Panc1 (cell line): ENCODE data around the gene WFS1. TPM values are rescaled to one million over a fixed set of nuclear protein-coding genes. Genes with fewer than 3 reads are reported as not detected.

Source experiments
- ATAC-seq: fragments of 200-7000 bp; cut with Tn5 transposase; 2 replicates; pipeline ENCODE4 v1.9.1; 2020; ENCODE audit warnings: mild to moderate bottlenecking, moderate library complexity
- BruUV-seq: library from RNA; stranded (reverse); fragments of 400-500 nt; replicated peaks from 2 replicates; lab custom pipeline; 2021; lab: Mats Ljungman, UMichigan
- CTCF ChIA-PET: fragments of 300-600 bp; sonication (Branson Sonifier 250); formaldehyde crosslinking; loops from one replicate; lab custom pipeline; 2022; ENCODE audit warnings: antibody characterized with exemption; lab: Charles Lee
- POLR2A ChIA-PET: fragments of 300-600 bp; sonication (Branson Sonifier 250); formaldehyde crosslinking; loops from one replicate; lab custom pipeline; 2022; ENCODE audit warnings: antibody characterized with exemption; lab: Charles Lee
- DNase-seq: peaks from one replicate; pipeline ENCODE4 v3.0.0-alpha.2; 2010; ENCODE audit warnings: low read depth, low spot score
- H3K27ac ChIP-seq: 2 replicates; pipeline ENCODE4 v1.5.1; 2011; ENCODE audit warnings: mild to moderate bottlenecking, low read length, inconsistent platforms
- H3K27me3 ChIP-seq: fragments of 200-500 bp; sonication (Bioruptor generic); 2 replicates; pipeline ENCODE4 v1.6.0; 2014; ENCODE audit warnings: low read length, inconsistent platforms; ENCODE audit not compliant: control insufficient read depth, insufficient read depth
- H3K36me3 ChIP-seq: fragments of 200-500 bp; sonication (Bioruptor generic); 2 replicates; pipeline ENCODE4 v1.5.1; 2014; ENCODE audit warnings: inconsistent platforms, mild to moderate bottlenecking, low read length, moderate library complexity; ENCODE audit not compliant: control insufficient read depth, insufficient read depth
- H3K4me1 ChIP-seq: 2 replicates; pipeline ENCODE4 v1.5.1; 2011; ENCODE audit warnings: inconsistent platforms, mild to moderate bottlenecking, low read length, moderate library complexity; ENCODE audit not compliant: control insufficient read depth, insufficient read depth
- H3K4me3 ChIP-seq, 2 experiments: 2 replicates each; pipeline ENCODE4 v1.5.1; 2011 to 2012; ENCODE audit warnings: low read depth in 2 of 2, low read length in 2 of 2, mild to moderate bottlenecking in 2 of 2, inconsistent platforms in 1 of 2, moderate library complexity in 1 of 2
- H3K9me3 ChIP-seq: fragments of 200-500 bp; sonication (Bioruptor generic); 2 replicates; pipeline ENCODE4 v1.5.1; 2014; ENCODE audit warnings: low read depth, mild to moderate bottlenecking, inconsistent platforms, low read length, moderate library complexity; ENCODE audit not compliant: control insufficient read depth, insufficient read depth
- POLR2AphosphoS5 ChIP-seq: IDR thresholded peaks from 2 replicates; pipeline ENCODE4 v1.6.1; 2012; ENCODE audit warnings: mild to moderate bottlenecking, low read depth, low read length, moderate library complexity
- SIN3A ChIP-seq: IDR thresholded peaks from 2 replicates; pipeline ENCODE4 v1.6.1; 2012; ENCODE audit warnings: low read depth, mild to moderate bottlenecking, low read length, moderate library complexity, borderline replicate concordance; ENCODE audit not compliant: insufficient read depth
- TCF7L2 ChIP-seq: IDR thresholded peaks from 2 replicates; pipeline ENCODE4 v1.6.1; 2011; ENCODE audit warnings: mild to moderate bottlenecking, low read depth, low read length, inconsistent platforms
- in situ Hi-C: cut with HindIII; loops from 2 replicates; pipeline ENCODE4 v1.10.0; 2016; ENCODE audit warnings: low sequenced_read_pairs, low pct_unique_long_range_greater_than_20kb
- intact Hi-C: fragments of 100-400 bp; cut with micrococcal nuclease; formaldehyde crosslinking; loops from one replicate; pipeline ENCODE4 v1.10.0; 2022; ENCODE audit not compliant: unreplicated experiment
- total RNA-seq: library from RNA; stranded (reverse); gene quantifications from one replicate; pipeline ENCODE4 v1.2.1, GENCODE V29; 2021; ENCODE audit not compliant: unreplicated experiment
- TF ChIP-seq, protein P1 (sequence below), 2 experiments: IDR thresholded peaks; 2 replicates each; pipeline ENCODE4 v1.6.1; 2011 to 2012; ENCODE audit warnings: low read depth in 2 of 2, control low read depth in 1 of 2, low read length in 1 of 2, mild to moderate bottlenecking in 1 of 2, moderate library complexity in 1 of 2; ENCODE audit not compliant: insufficient read depth in 1 of 2
- TF ChIP-seq, protein P2 (sequence below): fragments of 450-650 bp; IDR thresholded peaks from 2 replicates; pipeline ENCODE4 v1.5.1; 2017; ENCODE audit warnings: mild to moderate bottlenecking

Gene WFS1
- total RNA-seq, 1 experiment from 2014 or later: 67.5 TPM

DNA sequence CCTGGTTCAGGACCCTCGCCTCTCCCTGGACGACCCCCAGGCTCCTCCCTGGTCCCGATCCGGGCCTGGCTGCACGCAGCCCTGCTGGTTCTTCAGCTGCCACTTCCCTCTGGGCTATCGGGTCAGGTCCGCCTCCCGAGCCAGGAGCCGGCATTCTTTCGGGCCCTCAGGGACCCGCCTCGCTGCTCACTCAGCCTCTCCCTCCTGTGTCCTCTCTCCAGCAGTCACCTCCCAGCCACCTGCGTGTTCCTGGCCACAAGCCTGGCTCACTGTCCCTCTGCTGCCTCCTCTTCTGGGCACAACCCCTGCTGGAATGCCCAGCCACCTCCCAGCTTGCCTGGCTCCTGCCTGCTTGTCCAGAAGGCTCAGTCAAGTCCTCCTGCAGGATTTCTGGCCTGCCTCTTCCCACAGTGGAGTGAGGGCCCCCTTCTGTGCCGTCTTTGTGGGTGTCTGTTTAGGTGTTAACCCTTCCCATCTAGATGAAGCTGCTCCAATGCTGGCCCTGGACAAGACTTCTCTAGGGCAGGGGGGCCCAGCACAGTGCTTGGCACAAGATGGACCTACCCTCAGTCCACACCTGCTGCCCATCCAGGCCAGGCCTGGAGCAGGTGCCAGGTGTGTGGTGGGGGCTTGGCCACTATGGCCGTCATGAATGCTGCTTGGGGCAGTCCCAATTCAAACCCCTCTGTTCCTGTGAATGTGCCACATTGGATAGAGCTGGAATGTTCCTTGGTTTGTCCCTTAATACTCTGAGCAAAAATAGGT is 2.2 kb downstream of the WFS1 start:
- no peaks in the 10 kb centered on the region for H3K36me3 ChIP-seq
- ATAC-seq (no peak), DNase-seq (no peak)
- intact Hi-C loops (no loop called here), in situ Hi-C loops (no loop called here)
- peaks cover 45% of the 10 kb centered on the region for H3K4me1 ChIP-seq
- no TSS peak for BruUV-seq
- no peak overlapping the region for H3K4me3 ChIP-seq
- ChIA-PET POLR2A (no interaction called here), CTCF (no interaction called here)
- H3K27ac ChIP-seq: peak overlapping the region; percentile 70
- TF ChIP-seq POLR2AphosphoS5: no peak
- no peak for TF ChIP-seq SIN3A
- TF ChIP-seq, protein P1, sequence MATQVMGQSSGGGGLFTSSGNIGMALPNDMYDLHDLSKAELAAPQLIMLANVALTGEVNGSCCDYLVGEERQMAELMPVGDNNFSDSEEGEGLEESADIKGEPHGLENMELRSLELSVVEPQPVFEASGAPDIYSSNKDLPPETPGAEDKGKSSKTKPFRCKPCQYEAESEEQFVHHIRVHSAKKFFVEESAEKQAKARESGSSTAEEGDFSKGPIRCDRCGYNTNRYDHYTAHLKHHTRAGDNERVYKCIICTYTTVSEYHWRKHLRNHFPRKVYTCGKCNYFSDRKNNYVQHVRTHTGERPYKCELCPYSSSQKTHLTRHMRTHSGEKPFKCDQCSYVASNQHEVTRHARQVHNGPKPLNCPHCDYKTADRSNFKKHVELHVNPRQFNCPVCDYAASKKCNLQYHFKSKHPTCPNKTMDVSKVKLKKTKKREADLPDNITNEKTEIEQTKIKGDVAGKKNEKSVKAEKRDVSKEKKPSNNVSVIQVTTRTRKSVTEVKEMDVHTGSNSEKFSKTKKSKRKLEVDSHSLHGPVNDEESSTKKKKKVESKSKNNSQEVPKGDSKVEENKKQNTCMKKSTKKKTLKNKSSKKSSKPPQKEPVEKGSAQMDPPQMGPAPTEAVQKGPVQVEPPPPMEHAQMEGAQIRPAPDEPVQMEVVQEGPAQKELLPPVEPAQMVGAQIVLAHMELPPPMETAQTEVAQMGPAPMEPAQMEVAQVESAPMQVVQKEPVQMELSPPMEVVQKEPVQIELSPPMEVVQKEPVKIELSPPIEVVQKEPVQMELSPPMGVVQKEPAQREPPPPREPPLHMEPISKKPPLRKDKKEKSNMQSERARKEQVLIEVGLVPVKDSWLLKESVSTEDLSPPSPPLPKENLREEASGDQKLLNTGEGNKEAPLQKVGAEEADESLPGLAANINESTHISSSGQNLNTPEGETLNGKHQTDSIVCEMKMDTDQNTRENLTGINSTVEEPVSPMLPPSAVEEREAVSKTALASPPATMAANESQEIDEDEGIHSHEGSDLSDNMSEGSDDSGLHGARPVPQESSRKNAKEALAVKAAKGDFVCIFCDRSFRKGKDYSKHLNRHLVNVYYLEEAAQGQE (IDR thresholded peaks at IDR 0.05; ENCODE audit: insufficient read depth in 1 of 2, low read depth in 2 of 2, low read length in 1 of 2): no peak
- TF ChIP-seq, protein P2, sequence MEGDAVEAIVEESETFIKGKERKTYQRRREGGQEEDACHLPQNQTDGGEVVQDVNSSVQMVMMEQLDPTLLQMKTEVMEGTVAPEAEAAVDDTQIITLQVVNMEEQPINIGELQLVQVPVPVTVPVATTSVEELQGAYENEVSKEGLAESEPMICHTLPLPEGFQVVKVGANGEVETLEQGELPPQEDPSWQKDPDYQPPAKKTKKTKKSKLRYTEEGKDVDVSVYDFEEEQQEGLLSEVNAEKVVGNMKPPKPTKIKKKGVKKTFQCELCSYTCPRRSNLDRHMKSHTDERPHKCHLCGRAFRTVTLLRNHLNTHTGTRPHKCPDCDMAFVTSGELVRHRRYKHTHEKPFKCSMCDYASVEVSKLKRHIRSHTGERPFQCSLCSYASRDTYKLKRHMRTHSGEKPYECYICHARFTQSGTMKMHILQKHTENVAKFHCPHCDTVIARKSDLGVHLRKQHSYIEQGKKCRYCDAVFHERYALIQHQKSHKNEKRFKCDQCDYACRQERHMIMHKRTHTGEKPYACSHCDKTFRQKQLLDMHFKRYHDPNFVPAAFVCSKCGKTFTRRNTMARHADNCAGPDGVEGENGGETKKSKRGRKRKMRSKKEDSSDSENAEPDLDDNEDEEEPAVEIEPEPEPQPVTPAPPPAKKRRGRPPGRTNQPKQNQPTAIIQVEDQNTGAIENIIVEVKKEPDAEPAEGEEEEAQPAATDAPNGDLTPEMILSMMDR: no peak
- H3K9me3 ChIP-seq: no peaks in the 10 kb centered on the region
- H3K27me3 ChIP-seq: no peaks in the 10 kb centered on the region

DNA sequence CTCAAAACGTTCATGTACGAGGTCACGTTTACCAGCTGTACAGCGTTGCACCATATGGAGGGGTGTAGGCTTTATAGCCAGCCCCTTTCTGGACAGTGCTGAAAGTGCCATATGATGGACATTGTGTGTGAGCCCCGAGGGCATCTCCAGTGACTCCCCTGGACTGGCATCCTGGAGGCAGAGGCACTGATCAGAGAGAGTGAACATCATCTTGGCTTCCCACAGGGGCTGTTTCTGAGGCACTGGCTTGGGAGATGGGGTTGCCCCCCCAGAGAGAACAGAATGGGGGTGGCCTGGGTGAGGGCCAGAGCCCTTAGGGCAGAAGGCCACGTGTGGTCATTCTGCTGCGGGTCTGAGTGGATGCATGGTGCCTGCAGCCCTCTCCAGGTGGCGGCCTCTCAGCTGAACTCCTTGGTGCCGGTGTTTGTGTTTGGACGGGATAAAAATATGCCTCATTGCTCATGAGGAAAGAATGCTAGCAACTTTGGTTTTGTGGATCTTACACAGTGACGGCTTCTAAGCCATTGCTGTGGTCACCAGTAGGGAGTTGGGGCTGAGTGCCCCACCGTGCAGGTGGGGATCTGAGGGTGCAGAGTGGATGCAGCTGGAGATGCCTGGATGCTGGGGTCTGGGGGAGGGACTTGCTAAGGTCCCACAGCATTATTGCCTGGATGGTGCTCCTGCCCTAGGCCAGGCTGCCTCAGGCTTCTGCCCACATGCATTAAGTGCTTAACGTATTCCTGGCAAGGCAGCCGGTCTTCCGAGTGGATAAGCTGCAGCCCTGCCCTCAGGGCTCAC is 3.4 kb downstream of the WFS1 start:
- ChIA-PET POLR2A (no interaction called here), CTCF (interaction anchor here (0.6 kb wide), 1 partner anchor 29 kb away, joined by 3 read pairs; no protein-coding TSS in a partner anchor)
- Histone ChIP-seq H3K4me3 (peak overlapping the region in 1 of 2 experiments; percentile 31; a peak in 2 of 4 replicates), H3K9me3 (no peaks in the 10 kb centered on the region), H3K27me3 (no peaks in the 10 kb centered on the region), H3K27ac (peak overlapping the region; percentile 70), H3K36me3 (no peaks in the 10 kb centered on the region), H3K4me1 (peaks cover 45% of the 10 kb centered on the region)
- intact Hi-C loops (no loop called here), in situ Hi-C loops (no loop called here)
- ATAC-seq (peak; percentile 67), DNase-seq (peak; percentile 39)
- BruUV-seq: no TSS peak
- TF ChIP-seq SIN3A (0 out of 2 replicates have a peak, but pooled peaks have one; percentile 41), TCF7L2 (peak; percentile 52; the same call in 1 of the 2 replicates), POLR2AphosphoS5 (no peak)
- TF ChIP-seq, protein P2: no peak
- TF ChIP-seq, protein P1 (IDR thresholded peaks at IDR 0.05; ENCODE audit: insufficient read depth in 1 of 2, low read depth in 2 of 2, low read length in 1 of 2): no peak
